ENCODE results near the gene SLC8A3. TPM values are rescaled to one million over a fixed set of nuclear protein-coding genes. Genes with fewer than 3 reads are reported as not detected.

Gene SLC8A3
- total RNA-seq, 2 donors from 2014 or later = 0.09 TPM; not detected in 1

DNA sequence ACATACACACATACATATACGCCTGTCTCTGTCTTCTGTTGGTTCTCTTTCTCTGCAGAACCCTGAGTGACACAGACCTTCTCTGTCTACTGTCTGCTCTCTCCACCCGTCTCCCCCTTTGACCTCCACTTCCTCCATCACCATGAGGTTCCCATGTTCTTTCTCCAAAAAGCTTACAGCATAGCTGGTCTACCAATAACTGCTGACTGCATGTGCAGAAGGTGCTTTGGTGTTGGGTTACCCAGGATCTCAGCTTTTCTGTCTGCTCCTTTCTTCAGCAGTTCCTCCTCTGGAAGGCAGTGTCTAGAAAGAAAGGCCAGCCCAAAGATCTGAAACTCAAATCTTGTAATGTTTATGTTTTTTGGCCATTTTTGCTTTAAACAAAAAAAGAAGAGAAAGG is 184.0 kb downstream of the SLC8A3 start:
- Histone ChIP-seq H3K4me1 (ENCODE audit: control insufficient read depth, insufficient read depth, low read length) (peaks cover 11% of the 10 kb centered on the region), H3K9me3 (ENCODE audit: control insufficient read depth, low read length) (no peaks in the 10 kb centered on the region), H3K27ac (ENCODE audit: low read depth, low read length) (no peak overlapping the region), H3K4me3 (ENCODE audit: low read length) (no peak overlapping the region), H3K9ac (ENCODE audit: extremely low read depth, low read length, poor library complexity, severe bottlenecking) (no peak overlapping the region), H3K27me3 (ENCODE audit: control insufficient read depth, insufficient read depth, low read length, poor library complexity, severe bottlenecking) (peaks cover 11% of the 10 kb centered on the region), H3K36me3 (ENCODE audit: control insufficient read depth, insufficient read depth, low read length) (no peaks in the 10 kb centered on the region)
- Mint-ChIP-seq H3K36me3 (ENCODE audit: low read depth) (no peaks in the 10 kb centered on the region), H3K27me3 (ENCODE audit: insufficient read depth) (peaks cover under 1% of the 10 kb centered on the region), H3K27ac (no peak overlapping the region), H3K9me3 (no peaks in the 10 kb centered on the region), H3K4me3 (no peak overlapping the region), H3K4me1 (peaks cover 46% of the 10 kb centered on the region)
- TF ChIP-seq, protein P1, sequence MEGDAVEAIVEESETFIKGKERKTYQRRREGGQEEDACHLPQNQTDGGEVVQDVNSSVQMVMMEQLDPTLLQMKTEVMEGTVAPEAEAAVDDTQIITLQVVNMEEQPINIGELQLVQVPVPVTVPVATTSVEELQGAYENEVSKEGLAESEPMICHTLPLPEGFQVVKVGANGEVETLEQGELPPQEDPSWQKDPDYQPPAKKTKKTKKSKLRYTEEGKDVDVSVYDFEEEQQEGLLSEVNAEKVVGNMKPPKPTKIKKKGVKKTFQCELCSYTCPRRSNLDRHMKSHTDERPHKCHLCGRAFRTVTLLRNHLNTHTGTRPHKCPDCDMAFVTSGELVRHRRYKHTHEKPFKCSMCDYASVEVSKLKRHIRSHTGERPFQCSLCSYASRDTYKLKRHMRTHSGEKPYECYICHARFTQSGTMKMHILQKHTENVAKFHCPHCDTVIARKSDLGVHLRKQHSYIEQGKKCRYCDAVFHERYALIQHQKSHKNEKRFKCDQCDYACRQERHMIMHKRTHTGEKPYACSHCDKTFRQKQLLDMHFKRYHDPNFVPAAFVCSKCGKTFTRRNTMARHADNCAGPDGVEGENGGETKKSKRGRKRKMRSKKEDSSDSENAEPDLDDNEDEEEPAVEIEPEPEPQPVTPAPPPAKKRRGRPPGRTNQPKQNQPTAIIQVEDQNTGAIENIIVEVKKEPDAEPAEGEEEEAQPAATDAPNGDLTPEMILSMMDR (conservative IDR thresholded peaks at IDR 0.05) = no peak
- 94 to 95% methylated on average over 2 of the region's 2 CpGs for WGBS, 2 experiments (ENCODE audit: insufficient coverage in 1 of 2, insufficient read length in 1 of 2)
- DNase-seq = no peak

DNA sequence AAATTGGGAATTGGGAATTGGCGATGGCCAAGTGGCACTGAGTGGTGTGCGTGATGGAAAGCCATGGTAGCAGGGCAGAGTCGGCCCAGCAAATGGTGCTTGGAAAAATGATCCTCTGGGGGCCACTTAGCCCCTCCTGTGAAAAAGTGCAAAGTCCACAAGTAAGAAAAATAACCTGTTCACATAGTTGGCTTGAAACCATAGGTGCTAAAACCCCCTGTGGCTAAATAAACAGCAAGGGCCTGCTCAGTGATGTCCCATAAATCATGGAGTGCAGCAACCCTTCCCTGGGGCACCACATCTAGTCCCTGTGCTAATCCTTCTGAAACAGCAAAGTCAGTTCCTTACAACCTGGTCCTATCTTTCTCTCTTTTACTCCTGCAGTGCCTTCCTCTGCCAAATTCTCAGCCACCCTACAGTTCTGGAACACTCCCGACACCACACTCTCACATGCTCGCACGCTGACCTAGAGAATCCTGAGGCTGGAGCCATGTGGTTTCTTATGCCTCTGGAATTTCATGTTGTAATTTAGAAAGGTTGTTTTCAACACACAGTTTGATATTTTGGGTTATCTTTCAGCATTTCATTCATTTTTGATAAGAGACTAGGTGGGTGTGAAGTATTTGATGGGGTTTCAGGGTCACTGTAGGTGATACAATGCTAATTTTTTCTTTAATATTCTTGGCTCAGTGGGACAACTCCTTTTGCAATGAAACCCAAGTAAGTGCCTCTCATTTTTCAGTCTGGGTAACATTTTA is 186.0 kb downstream of the SLC8A3 start:
- no peak for DNase-seq
- Histone ChIP-seq H3K4me3 (ENCODE audit: low read length) (no peak overlapping the region), H3K4me1 (ENCODE audit: control insufficient read depth, insufficient read depth, low read length) (no peaks in the 10 kb centered on the region), H3K9me3 (ENCODE audit: control insufficient read depth, low read length) (no peaks in the 10 kb centered on the region), H3K27me3 (ENCODE audit: control insufficient read depth, insufficient read depth, low read length, poor library complexity, severe bottlenecking) (peaks cover 15% of the 10 kb centered on the region), H3K27ac (ENCODE audit: low read depth, low read length) (no peak overlapping the region), H3K36me3 (ENCODE audit: control insufficient read depth, insufficient read depth, low read length) (no peaks in the 10 kb centered on the region), H3K9ac (ENCODE audit: extremely low read depth, low read length, poor library complexity, severe bottlenecking) (no peak overlapping the region)
- Mint-ChIP-seq H3K27me3 (ENCODE audit: insufficient read depth) (peaks cover 2% of the 10 kb centered on the region), H3K27ac (no peak overlapping the region), H3K4me1 (peaks cover 39% of the 10 kb centered on the region), H3K4me3 (no peak overlapping the region), H3K36me3 (ENCODE audit: low read depth) (no peaks in the 10 kb centered on the region), H3K9me3 (no peaks in the 10 kb centered on the region)
- TF ChIP-seq, protein P1 (conservative IDR thresholded peaks at IDR 0.05) = no peak
- WGBS, 2 experiments (ENCODE audit: insufficient coverage in 1 of 2, insufficient read length in 1 of 2) = 92 to 100% methylated on average over 3 to 6 of the region's 6 CpGs

DNA sequence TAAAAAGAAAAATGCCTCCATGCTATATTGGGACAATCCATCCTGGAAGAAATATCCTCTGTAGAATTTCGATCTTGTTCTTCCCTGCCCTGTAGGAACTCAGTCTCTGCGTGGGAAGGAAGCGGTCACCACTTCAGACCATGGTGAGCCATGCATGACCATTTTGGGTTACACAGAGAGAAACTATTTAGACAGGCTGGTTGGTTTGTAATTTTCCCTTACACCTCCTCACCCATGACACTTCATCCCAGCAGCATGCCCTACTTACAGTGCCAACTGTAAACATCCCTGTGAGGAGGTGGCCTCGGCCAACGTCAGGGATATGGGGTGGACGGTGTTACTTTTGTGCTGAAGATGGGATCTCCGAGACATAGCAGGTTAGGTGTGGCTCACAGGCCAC is 188.2 kb downstream of the SLC8A3 start:
- Histone ChIP-seq H3K9me3 (ENCODE audit: control insufficient read depth, low read length) (no peaks in the 10 kb centered on the region), H3K4me3 (ENCODE audit: low read length) (no peak overlapping the region), H3K36me3 (ENCODE audit: control insufficient read depth, insufficient read depth, low read length) (no peaks in the 10 kb centered on the region), H3K27ac (ENCODE audit: low read depth, low read length) (no peak overlapping the region), H3K4me1 (ENCODE audit: control insufficient read depth, insufficient read depth, low read length) (no peaks in the 10 kb centered on the region), H3K27me3 (ENCODE audit: control insufficient read depth, insufficient read depth, low read length, poor library complexity, severe bottlenecking) (peaks cover 22% of the 10 kb centered on the region), H3K9ac (ENCODE audit: extremely low read depth, low read length, poor library complexity, severe bottlenecking) (no peak overlapping the region)
- TF ChIP-seq, protein P1 (conservative IDR thresholded peaks at IDR 0.05) = no peak
- Mint-ChIP-seq H3K36me3 (ENCODE audit: low read depth) (no peaks in the 10 kb centered on the region), H3K4me3 (no peak overlapping the region), H3K27ac (no peak overlapping the region), H3K9me3 (no peaks in the 10 kb centered on the region), H3K27me3 (ENCODE audit: insufficient read depth) (peaks cover 2% of the 10 kb centered on the region), H3K4me1 (peaks cover 29% of the 10 kb centered on the region)
- DNase-seq = no peak
- 94 to 96% methylated on average over 3 to 7 of the region's 7 CpGs for WGBS, 2 experiments (ENCODE audit: insufficient coverage in 1 of 2, insufficient read length in 1 of 2)

Measured in endodermal cell (in vitro differentiated cells).